EH (cell line): Measurements from ENCODE around the gene WDR11.

ENCODE experiments used
- DNase-seq: peaks from one replicate; pipeline ENCODE4 v3.0.0-alpha.2; 2015; ENCODE audit warnings: low read depth

The WDR11 gene

DNA sequence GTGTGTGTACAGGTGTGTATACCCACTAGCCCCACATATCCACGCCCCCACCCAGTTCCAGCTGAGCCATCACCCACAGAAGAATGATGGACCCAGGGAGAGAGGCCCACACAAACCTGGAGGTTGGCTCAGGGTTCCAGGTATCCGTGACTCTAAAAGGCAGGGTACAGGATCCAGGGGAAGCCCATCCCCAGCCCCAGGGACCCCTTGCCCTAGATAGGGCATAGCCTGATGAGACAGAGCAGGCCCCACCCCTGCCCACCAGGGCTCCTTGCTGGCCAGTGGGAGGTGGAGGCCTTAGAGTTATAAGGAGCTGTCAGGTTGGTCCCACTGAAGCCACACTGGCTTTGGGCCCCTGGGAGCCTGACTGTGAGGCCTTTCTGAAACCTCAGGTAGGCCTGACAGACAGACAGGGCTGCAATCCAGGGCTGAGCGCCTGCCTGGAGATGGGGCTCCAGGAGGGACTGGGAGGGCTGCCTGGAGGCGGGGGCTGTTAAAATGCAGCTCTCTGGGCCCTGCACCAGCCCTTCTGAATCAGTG, 93.5 kb downstream of the WDR11 start:
- DNase-seq, result no peak

DNA sequence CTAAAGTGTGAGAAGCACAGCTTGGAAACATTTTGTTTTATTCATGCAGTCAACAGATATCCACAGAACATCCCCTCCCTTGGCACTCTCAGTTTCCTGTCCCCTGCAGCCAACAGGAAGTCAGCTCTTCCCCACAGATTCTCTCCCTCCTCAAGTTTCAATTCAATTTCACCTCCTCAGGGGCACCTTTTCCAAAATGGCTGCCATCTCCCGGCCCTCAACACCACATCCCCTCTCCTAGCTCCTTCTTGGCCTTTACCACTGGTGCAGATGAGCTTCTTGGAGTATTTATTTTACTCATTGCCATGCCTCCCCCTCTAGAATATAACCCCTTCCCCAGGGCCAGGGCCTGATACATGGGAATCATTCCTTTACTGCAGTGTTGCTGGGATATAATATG, 94.0 kb downstream of the WDR11 start:
- no peak for DNase-seq

DNA sequence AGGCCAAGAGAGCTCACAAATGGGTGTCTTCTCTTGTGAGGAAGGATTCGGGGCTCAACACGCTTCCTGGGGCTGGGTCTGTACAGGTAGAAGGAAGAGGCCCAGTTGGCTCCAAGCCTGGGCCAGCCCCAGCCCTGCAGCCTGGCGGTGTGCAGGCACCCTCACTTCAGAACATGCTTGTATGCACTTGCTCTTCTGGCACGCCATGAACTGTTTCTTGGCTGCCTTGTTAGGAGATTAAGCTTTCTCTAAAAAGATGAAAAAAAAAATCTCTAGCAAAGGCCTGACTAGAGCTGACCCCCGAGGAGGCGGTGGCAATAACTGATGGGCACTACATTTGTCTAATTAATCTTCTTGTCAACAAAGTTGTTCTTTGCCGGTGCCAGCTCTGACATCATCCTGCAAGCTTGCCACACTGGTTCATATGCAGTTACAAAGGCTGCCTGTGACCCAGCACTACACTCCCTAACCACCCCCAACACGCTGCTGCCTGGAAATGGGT, 94.7 kb downstream of the WDR11 start:
- DNase-seq, result no peak

DNA sequence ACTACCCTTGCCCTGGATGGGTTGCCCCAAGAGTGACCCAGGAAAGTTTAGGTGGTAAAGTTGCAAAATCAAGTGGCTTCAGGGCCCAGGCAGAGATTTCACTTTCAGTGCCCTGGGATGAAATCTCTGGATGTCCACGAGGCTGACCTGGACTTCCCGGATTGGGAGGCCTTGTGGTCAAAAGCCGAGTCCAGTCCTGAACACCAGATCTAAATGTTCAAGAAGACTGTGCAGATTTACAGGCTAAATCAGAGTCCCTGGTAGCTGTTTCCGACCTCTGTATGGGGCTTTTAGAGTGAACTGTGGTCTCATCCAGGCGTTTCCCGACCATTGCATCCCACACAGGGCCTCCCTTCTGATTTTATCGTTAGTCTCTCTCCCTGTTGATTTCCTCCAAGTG, 95.3 kb downstream of the WDR11 start:
- no peak for DNase-seq

DNA sequence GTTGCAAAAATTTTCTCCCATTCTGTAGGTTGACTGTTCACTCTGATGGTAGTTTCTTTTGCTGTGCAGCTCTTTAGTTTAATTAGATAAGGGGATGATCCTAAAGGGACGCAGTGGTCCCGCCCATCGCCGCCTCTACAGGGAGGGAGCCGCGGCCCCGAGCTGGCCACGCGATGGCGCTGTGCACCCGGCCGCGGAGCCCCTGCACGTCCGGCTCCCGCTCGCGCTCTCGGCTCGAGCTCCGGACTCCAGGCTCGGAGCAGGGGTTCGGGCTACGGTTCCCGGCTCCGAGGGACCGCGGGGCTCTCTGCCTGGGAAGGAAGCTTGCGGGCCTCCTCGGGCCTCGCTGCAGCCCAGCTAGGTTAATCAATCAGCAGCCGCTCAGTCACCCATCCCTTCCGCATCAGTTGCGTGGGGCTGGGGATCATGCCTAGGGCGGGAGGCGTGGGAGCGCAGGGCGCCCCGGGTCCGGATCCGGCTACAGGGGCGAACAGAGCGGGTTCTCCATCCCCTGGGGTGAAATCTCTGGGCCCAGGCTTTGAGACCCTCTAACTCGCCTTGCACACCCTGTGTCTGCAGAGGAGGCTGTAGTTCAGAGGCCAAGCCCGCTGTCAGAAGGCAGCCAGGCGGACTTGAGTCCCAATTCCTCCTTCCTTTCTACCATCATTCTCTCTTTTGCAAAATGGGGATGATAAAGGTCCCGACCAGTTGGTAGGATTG, 97.9 kb downstream of the WDR11 start:
- DNase-seq, result peak; percentile 66

DNA sequence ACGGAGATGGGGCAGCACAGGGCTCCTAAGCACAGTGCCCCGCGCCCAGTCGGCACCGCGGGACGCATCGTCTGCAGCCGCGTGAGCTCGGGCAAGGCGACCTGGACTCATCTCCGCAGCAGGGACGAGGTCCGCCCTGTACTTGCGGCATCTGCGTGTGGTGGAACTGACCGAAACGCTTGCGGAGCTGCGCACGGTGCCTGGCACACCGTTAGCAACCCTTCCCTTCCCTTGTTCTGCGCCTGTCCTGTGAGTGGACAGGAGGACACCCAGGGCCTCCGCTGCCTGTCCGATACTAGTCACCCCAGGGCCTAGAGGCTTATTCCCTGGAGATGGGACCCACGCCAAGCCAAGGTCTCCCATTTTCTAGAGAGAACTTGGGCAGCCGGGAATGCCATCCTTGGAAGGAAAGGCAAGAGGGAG, 98.5 kb downstream of the WDR11 start:
- DNase-seq, result no peak

DNA sequence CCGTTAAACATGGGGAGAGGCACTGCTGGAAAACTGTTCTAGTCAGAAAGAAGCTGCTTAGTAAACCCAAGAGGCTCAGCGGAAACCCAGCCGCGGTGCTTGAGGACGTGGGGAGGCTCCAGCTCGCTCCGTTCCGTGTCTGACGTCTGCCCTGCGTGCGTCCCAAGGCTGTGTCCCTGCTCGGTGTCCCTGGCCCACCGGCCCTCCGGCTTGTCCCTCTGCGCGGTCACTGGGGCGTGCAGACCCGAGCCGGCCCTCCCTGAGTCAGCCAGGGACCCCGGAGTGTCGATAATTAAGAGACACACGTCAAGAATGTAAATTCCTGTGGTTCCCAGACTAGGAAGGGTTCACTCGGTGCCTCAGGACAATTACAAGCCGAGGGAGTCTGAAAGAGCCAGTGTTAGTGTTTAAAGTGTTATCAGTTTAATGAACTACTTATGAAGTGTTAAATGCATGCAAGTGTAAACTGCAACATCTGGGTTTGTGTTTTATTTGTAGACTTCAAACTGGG, 98.9 kb downstream of the WDR11 start:
- peak; percentile 52 for DNase-seq

DNA sequence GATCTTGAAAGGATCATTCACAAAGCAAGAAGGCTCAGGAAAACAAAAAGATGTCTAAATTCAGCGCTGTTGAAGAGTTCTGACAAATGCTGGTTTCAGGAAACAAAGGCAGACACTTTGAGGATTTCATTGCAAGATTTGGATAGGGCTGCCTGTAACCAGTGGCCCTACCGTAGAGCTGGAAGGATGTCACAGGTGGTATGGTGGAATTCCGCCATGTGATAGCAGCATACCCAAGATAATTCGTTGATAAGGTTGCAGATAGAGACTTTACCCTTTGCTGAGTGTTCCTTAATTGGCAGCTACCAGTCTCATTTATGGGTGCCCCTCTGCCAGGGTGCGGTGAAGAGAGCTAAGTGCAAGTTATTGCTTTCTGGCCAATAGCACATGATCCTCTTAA, 100.1 kb downstream of the WDR11 start:
- no peak for DNase-seq

DNA sequence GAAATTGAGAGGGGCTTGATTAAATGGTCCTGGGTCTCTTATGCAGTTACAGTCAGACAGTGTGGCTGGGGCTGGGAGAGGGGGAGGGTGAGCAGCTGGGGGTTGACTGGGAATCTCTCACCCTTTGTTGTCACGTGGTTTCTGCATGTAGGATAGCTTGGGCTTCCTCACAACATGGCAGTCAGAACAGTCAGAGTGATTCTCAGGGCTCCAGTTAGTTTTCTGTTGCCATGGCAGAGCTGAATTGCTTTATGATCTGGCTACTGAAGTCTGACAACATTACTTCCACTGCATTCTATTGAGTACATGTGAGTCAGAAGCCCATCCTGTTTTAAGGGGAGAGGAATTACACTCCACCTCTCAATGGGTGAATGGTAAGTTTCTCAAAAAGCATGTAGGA, 102.7 kb downstream of the WDR11 start:
- peak; percentile 5 for DNase-seq
